ENCODE data around the gene NMNAT2.

DNA sequence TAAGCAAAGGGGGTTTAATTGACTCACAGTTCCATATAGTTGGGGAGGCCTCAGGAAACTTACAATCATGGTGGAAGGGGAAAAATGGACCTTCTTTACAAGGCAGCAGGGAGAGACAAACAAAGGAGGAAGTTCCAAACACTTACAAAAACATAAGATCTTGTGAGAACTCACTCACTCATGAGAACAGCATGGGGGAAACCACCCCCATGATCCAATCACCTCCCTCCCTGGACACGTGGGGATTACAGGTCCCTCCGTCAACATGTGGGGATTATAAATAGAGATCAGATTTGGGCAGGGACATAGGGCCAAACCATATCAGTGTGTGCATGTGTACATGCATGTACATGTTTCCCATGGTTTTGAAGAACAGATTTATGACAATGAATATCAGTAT lies 48.6 kb upstream of the NMNAT2 start:
- TF ChIP-seq YY1 (IDR thresholded peaks at IDR 0.05; ENCODE audit: insufficient read depth, insufficient read length): no peak
- TF ChIP-seq SUZ12 (IDR thresholded peaks at IDR 0.05; ENCODE audit: extremely low read depth, insufficient read depth, insufficient read length): no peak

All from NT2/D1 (cell line).